Stimulated activated CD4-positive, alpha-beta T cell treated with anti-CD3 and anti-CD28 coated beads, Interleukin-15, amount 100 ng/mL, for 24 hours (primary cell): ENCODE measurements around the gene FBN1.

Experiments used
- DNase-seq: peaks from one replicate; pipeline ENCODE4 v3.0.0-alpha.2; 2020

Gene FBN1

GRCh38 chr15:48388910-48389309 lies 256.6 kb downstream of the FBN1 start:
- DNase-seq, result no peak

GRCh38 chr15:48388016-48388851 lies 257.3 kb downstream of the FBN1 start:
- no peak for DNase-seq

GRCh38 chr15:48385031-48385830 lies 260.3 kb downstream of the FBN1 start:
- no peak for DNase-seq

GRCh38 chr15:48384616-48385015 lies 260.9 kb downstream of the FBN1 start:
- no peak for DNase-seq

GRCh38 chr15:48383031-48383430 lies 262.5 kb downstream of the FBN1 start:
- DNase-seq, result no peak

- no peak for DNase-seq
These were observed 263.6 kb downstream of the FBN1 start for GRCh38 chr15:48381861-48382260.

GRCh38 chr15:48380198-48380597 lies 265.3 kb downstream of the FBN1 start:
- no peak for DNase-seq

GRCh38 chr15:48375767-48376166 lies 269.7 kb downstream of the FBN1 start:
- no peak for DNase-seq

- no peak for DNase-seq
These were observed 271.0 kb downstream of the FBN1 start for GRCh38 chr15:48374472-48374871.

- DNase-seq, result no peak
These were observed 271.6 kb downstream of the FBN1 start for GRCh38 chr15:48373821-48374451.

GRCh38 chr15:48371961-48372360 lies 273.5 kb downstream of the FBN1 start:
- no peak for DNase-seq

GRCh38 chr15:48371550-48371949 lies 274.0 kb downstream of the FBN1 start:
- no peak for DNase-seq

- DNase-seq, result no peak
These were observed 275.0 kb downstream of the FBN1 start for GRCh38 chr15:48370460-48370859.

GRCh38 chr15:48367483-48367882 lies 278.0 kb downstream of the FBN1 start:
- no peak for DNase-seq

GRCh38 chr15:48366584-48367312 lies 278.8 kb downstream of the FBN1 start:
- DNase-seq, result no peak

GRCh38 chr15:48365575-48365974 lies 279.9 kb downstream of the FBN1 start:
- no peak for DNase-seq

- no peak for DNase-seq
These were observed 282.0 kb downstream of the FBN1 start for GRCh38 chr15:48363474-48363873.

GRCh38 chr15:48361685-48362084 lies 283.8 kb downstream of the FBN1 start:
- no peak for DNase-seq

- DNase-seq, result no peak
These were observed 284.7 kb downstream of the FBN1 start for GRCh38 chr15:48360841-48361240.
